Loucy (cell line): ENCODE data around the gene EPB41L2.

ENCODE experiments used
- H2AFZ ChIP-seq: fragments of 200-600 bp; sonication (generic); 2 replicates; pipeline ENCODE4 v1.6.0; 2016; ENCODE audit warnings: antibody characterized with exemption, mild to moderate bottlenecking, low read length, moderate library complexity
- H3F3A ChIP-seq: fragments of 200-600 bp; 2 replicates; pipeline ENCODE4 v1.6.0; 2016; ENCODE audit warnings: antibody characterized with exemption, low read depth, mild to moderate bottlenecking
- H3K27me3 ChIP-seq: fragments of 200-600 bp; sonication (generic); 2 replicates; pipeline ENCODE4 v1.6.1; 2014; ENCODE audit warnings: low read length, mild to moderate bottlenecking; ENCODE audit not compliant: insufficient read depth, poor library complexity, severe bottlenecking
- H3K36me3 ChIP-seq: fragments of 200-600 bp; sonication (generic); 2 replicates; pipeline ENCODE4 v1.6.1; 2016; ENCODE audit warnings: low read length; ENCODE audit not compliant: insufficient read depth
- H3K4me1 ChIP-seq: fragments of 200-600 bp; sonication (generic); 2 replicates; pipeline ENCODE4 v1.5.1; 2014; ENCODE audit warnings: low read length, mild to moderate bottlenecking; ENCODE audit not compliant: insufficient read depth, poor library complexity, severe bottlenecking
- H3K4me2 ChIP-seq: fragments of 200-600 bp; sonication (generic); 2 replicates; pipeline ENCODE4 v1.6.0; 2014; ENCODE audit warnings: antibody characterized with exemption, low read length, low read depth, mild to moderate bottlenecking; ENCODE audit not compliant: poor library complexity, severe bottlenecking
- H3K4me3 ChIP-seq: fragments of 200-600 bp; sonication (generic); 2 replicates; pipeline ENCODE4 v1.5.1; 2014; ENCODE audit warnings: low read length, mild to moderate bottlenecking, mixed read lengths; ENCODE audit not compliant: poor library complexity, severe bottlenecking
- H3K79me2 ChIP-seq: fragments of 200-600 bp; sonication (generic); 2 replicates; pipeline ENCODE4 v1.6.1; 2014; ENCODE audit warnings: low read length; ENCODE audit not compliant: insufficient read depth
- H3K9ac ChIP-seq: fragments of 200-600 bp; sonication (generic); 2 replicates; pipeline ENCODE4 v1.6.0; 2014; ENCODE audit warnings: mild to moderate bottlenecking, low read depth, low read length, moderate library complexity; ENCODE audit not compliant: poor library complexity, severe bottlenecking
- H3K9me2 ChIP-seq: fragments of 200-600 bp; sonication (generic); replicated peaks from 2 replicates; pipeline ENCODE4 v1.6.1; 2016; ENCODE audit warnings: low read depth, low read length, mixed read lengths
- H3K9me3 ChIP-seq: fragments of 200-600 bp; sonication (generic); 2 replicates; pipeline ENCODE4 v1.6.1; 2014; ENCODE audit warnings: mild to moderate bottlenecking, antibody characterized with exemption, low read length, low read depth; ENCODE audit not compliant: insufficient read depth
- H4K20me1 ChIP-seq: fragments of 200-600 bp; sonication (generic); 2 replicates; pipeline ENCODE4 v1.6.0; 2014; ENCODE audit warnings: antibody characterized with exemption, low read length, mild to moderate bottlenecking; ENCODE audit not compliant: insufficient read depth, poor library complexity, severe bottlenecking
- EZH2phosphoT487 ChIP-seq: fragments of 200-600 bp; IDR thresholded peaks from 2 replicates; pipeline ENCODE4 v1.6.1; 2018; ENCODE audit warnings: antibody characterized with exemption, mild to moderate bottlenecking, moderate library complexity, borderline replicate concordance
- TF ChIP-seq, protein P1 (sequence below): fragments of 200-600 bp; sonication (generic); conservative IDR thresholded peaks from 2 replicates; pipeline ENCODE4 v1.5.1; 2014; ENCODE audit warnings: mild to moderate bottlenecking, antibody characterized with exemption, low read length

EPB41L2 gene

GRCh38 chr6:131007286-131007685 lies 55.8 kb downstream of the EPB41L2 start:
- peaks cover 19% of the 10 kb centered on the region; the same call in 1 of the 2 replicates for H3K9me3 ChIP-seq
- H3K36me3 ChIP-seq: peaks cover 6% of the 10 kb centered on the region; the same call in 1 of the 2 replicates
- peaks cover 5% of the 10 kb centered on the region for H4K20me1 ChIP-seq
- no peak overlapping the region for H3K4me2 ChIP-seq
- H3K9ac ChIP-seq: no peak overlapping the region
- no peak overlapping the region for H2AFZ ChIP-seq
- H3F3A ChIP-seq: no peaks in the 10 kb centered on the region
- no peak for TF ChIP-seq EZH2phosphoT487
- TF ChIP-seq, protein P1, sequence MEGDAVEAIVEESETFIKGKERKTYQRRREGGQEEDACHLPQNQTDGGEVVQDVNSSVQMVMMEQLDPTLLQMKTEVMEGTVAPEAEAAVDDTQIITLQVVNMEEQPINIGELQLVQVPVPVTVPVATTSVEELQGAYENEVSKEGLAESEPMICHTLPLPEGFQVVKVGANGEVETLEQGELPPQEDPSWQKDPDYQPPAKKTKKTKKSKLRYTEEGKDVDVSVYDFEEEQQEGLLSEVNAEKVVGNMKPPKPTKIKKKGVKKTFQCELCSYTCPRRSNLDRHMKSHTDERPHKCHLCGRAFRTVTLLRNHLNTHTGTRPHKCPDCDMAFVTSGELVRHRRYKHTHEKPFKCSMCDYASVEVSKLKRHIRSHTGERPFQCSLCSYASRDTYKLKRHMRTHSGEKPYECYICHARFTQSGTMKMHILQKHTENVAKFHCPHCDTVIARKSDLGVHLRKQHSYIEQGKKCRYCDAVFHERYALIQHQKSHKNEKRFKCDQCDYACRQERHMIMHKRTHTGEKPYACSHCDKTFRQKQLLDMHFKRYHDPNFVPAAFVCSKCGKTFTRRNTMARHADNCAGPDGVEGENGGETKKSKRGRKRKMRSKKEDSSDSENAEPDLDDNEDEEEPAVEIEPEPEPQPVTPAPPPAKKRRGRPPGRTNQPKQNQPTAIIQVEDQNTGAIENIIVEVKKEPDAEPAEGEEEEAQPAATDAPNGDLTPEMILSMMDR: no peak
- no peaks in the 10 kb centered on the region for H3K9me2 ChIP-seq
- no peaks in the 10 kb centered on the region for H3K4me1 ChIP-seq
- no peak overlapping the region for H3K4me3 ChIP-seq
- peaks cover 90% of the 10 kb centered on the region for H3K79me2 ChIP-seq
- H3K27me3 ChIP-seq: no peaks in the 10 kb centered on the region

DNA sequence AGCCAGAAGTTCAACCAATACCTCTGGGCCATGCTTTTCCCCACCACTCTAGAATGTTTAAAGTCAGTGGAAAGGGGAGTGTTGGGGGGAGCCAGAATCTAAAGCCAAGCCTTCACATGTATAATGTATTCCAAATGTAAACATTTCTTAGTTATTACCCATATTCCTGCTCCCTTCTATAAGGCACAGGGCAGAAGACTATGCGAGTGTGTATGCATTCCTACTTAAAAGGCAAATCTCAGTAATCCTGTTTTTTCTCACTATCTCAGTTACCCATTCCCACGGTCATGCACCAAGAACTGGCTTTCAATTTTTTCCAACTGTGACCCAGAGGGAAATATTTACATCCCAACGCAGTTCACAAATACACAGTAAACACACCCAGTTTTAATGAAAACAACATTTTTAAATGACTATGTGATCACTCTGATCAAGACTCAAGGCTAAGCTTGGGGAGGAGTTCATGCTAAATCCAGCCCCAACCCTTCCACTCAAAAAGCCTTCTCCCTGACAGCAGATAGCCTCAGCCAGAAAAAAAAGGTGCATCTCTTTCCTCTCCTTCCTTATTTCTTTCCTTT lies 57.5 kb downstream of the EPB41L2 start:
- Histone ChIP-seq H3K4me2 (no peak overlapping the region), H3K9me2 (no peaks in the 10 kb centered on the region)
- TF ChIP-seq, protein P1: no peak
- no peak for TF ChIP-seq EZH2phosphoT487

DNA sequence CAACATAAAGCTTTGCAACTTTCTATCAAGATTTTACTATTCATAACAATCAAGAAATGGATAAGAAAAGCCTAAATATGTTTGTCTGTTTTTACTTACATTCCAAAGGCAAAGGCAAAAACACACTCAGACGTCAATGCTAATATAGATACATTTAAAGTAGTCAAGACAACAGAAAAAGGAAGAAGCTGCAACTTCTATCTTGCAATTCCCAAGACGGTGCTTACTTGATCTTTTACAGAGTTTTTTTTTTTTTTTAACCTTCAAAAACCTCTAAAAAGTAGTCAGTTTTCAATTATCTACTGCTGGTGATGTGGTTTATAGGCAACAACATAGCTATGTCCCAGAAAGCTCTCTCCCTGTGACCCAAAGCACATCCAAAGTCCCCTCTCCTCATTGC lies 58.1 kb downstream of the EPB41L2 start:
- H3K9ac ChIP-seq: no peak overlapping the region
- H3F3A ChIP-seq: no peaks in the 10 kb centered on the region
- H3K79me2 ChIP-seq: peaks cover 92% of the 10 kb centered on the region
- peaks cover 19% of the 10 kb centered on the region; the same call in 1 of the 2 replicates for H3K9me3 ChIP-seq
- H3K9me2 ChIP-seq: no peaks in the 10 kb centered on the region
- peaks cover 5% of the 10 kb centered on the region for H4K20me1 ChIP-seq
- no peak overlapping the region for H3K4me2 ChIP-seq
- no peak overlapping the region for H3K4me3 ChIP-seq
- TF ChIP-seq EZH2phosphoT487: no peak
- TF ChIP-seq, protein P1: no peak
- peaks cover 6% of the 10 kb centered on the region; the same call in 1 of the 2 replicates for H3K36me3 ChIP-seq
- no peaks in the 10 kb centered on the region for H3K4me1 ChIP-seq
- H2AFZ ChIP-seq: no peak overlapping the region
- no peaks in the 10 kb centered on the region for H3K27me3 ChIP-seq

More for the DNA sequence above, 57.5 kb downstream of the EPB41L2 start:
- Histone ChIP-seq H3K9ac (no peak overlapping the region), H3K79me2 (peaks cover 89% of the 10 kb centered on the region), H2AFZ (no peak overlapping the region), H3K4me1 (no peaks in the 10 kb centered on the region), H3K27me3 (no peaks in the 10 kb centered on the region), H3F3A (no peaks in the 10 kb centered on the region), H3K36me3 (peaks cover 6% of the 10 kb centered on the region; the same call in 1 of the 2 replicates), H3K9me3 (peaks cover 19% of the 10 kb centered on the region; the same call in 1 of the 2 replicates), H3K4me3 (no peak overlapping the region), H4K20me1 (peaks cover 5% of the 10 kb centered on the region)
